Measurements from ENCODE around the gene CDKAL1.
"Not testable (repeated sequence)": the region's sequence is repeated elsewhere in the genome, so short reads cannot be mapped to it uniquely, and the experiment has no call there.

Gene CDKAL1

DNA sequence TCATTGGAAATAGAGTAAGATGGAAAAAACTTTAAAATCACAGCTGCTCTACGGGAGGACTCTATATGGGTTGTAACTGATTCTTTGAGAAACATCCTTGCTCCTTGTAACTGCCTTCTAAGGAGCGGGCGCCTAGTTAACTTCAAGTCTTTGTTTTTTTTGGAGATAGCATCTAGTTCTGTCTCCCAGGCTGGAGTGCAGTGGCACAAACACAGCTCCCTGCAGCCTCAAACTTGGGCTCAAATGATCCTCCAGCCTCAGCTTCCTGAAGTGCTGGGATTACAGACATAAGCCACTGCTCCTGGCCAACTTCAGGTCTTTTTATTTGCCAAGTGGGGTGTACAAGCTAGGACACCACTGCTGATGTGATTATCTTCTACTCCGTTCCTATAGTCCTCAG is 552.9 kb downstream of the CDKAL1 start:
- DNase-seq, result no peak

- no peak for DNase-seq
Observed at GRCh38 chr6:21091411-21091810, 557.2 kb downstream of the CDKAL1 start.

DNA sequence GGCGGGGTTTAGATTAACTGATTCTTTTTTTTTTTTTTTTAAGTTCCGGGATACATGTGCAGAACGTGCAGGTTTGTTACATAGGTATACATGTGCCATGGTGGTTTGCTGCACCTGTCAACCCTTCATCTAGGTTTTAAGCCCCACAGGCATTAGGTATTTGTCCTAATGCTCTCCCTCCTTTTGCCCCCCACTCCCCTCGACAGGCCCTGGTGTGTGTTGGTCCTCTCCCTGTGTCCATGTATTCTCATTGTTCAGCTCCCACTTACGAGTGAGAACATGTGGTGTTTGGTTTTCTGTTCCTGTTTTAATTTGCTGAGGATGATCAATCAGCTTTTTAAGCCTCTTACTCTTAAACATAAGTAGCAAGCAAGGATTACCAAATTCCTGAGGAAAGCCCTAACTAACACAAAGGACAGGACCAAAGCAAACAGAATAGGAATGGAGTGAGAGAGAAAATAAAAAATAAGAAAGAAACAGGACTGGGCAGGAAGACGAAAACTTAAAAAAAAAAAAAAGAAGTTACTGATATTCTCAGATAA is 558.0 kb downstream of the CDKAL1 start:
- not testable (repeated sequence) for DNase-seq

GRCh38 chr6:21095462-21095861 is 561.2 kb downstream of the CDKAL1 start:
- DNase-seq, result no peak

GRCh38 chr6:21098134-21098533 is 563.9 kb downstream of the CDKAL1 start:
- no peak for DNase-seq

GRCh38 chr6:21098744-21099143 is 564.5 kb downstream of the CDKAL1 start:
- no peak for DNase-seq

DNA sequence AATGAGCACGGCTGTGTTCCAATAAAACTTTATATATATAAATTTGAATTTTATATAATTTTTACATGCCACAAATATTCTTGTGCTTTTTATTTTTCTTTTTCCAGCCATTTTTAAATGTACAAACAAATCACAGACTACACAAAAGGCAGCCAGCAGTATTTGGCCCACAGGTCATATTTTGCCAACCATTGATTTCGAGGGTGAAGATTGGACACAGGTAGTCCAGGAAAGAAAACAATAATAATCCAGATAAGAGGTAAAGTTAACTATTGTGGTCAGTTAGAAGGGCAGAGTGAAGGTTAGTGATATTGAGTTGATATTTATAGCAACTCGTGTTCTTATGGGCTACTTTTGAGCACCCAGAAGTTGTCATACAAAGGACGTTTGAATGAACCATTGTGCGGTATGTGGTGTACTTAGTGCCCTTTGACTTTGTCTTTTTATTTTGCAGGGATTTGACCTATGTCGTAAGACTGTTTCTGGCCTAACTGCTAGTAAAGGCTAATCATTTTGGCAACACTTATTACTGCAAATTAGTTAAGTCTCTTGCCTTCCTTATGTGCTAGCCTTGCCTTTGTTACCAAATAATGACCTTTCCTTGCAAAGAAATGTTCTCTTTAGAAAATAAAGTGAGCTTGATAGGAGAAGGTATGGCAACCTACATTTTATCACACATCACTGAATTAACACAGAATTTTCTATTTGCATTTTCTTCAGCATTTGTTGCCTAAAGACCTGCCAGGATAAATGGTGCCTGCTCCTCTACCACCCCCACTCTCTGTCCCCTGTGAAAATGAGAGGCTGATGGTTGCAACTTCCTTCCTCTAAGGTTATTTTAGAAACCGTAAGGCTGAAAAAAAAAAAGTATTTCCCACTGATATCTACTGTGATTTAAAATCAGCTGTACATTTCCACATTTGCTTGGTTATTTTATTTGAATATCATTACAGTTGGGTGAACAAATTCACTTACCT is 565.4 kb downstream of the CDKAL1 start:
- DNase-seq, result no peak

DNA sequence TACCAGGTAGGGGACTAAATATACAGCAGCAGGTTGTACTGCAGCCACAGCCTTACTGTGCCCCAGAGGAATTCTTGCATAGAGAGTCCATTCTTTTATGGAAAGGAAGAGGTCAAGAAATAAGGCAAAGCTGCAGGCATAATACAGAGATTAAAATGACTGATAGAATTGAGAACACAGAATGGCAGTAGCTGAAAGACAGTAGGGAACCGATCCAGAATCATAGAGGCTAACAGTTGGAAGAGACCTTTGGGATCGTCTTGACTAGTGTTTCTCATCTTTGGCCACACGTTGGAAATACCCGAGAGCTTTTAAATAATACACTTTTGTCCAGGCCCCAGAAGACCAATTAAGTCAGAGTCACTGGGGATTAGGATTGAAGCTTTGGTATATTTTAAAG is 566.7 kb downstream of the CDKAL1 start:
- DNase-seq, result no peak

DNA sequence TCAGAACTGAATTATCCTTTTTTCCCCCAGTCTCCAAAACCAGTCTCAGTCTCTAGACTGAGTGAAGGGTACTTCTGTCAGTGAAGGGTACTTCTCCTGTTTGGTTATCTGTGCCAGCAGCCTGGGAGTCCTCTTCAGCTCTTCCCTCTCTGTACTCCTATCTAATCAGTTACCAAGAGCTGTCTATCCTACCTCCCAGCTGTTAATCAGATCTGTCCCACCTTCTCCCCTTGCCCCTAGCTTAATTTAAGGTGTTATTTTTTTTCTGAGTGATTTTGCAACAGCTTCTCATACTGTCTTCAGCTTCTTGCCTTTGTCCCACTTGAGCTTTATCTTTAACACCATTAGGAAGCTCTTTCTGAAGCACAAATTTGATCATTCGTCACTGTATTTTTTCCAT is 567.4 kb downstream of the CDKAL1 start:
- no peak for DNase-seq

DNA sequence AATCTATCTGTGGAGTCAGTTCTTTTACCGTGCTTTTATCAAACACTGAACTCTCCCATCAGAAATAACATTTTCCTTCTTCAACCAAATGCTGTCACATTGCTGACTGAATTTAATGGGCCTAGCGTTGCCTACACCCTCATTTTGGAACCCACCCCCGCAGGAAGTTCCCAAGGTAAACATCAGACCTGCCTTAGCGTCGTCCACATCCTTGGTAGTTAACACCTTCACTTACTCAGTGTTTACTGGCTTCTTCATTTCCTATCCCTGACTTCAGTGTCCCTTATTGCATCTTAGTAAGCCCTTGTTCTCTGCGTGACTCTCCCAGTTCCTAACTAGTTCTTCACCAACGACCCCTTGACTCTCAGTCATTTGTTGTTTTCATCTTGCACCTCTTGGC is 567.9 kb downstream of the CDKAL1 start:
- DNase-seq, result no peak

DNA sequence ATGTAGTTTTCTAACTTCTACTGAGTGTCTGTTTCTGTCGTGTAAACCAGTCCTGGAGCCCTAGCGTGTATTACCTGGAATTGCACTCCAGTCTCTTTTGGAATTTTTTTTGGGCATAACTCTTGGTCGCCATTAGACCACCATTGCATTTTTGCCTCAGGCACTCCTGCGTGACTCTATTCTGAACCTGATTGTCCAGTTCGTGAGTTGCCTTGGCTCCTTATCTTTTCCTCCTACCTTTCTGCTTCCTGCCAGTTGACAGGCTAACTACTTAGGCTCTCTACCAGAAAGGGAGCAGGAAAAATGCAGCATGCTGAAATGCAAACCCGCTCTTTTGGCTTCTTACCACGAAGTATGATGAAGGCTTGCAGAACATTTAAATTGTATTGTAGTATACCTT is 568.4 kb downstream of the CDKAL1 start:
- DNase-seq, result no peak

GRCh38 chr6:21103626-21104224 is 569.5 kb downstream of the CDKAL1 start:
- DNase-seq, result no peak

GRCh38 chr6:21104288-21104687 is 570.0 kb downstream of the CDKAL1 start:
- no peak for DNase-seq

DNA sequence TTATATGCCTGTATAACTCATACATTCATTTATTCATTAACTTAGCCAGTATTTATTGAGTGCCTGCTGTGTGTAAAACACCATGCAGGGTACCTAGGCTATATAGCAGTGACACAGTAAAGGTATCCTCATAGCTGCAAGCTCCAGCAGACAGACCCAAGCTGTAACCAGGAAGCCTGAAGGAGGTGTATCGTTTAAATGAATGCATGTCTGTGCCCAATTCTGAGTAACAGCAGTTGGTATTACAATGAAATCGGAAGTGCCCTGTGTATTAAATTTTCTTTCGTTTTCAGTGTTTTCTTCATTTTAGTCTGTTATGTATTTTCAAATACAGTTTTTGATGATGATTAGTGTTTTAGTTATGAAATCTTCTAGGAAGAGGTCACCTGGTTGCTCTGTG is 573.5 kb downstream of the CDKAL1 start:
- DNase-seq, result no peak

GRCh38 chr6:21109391-21110178 is 575.3 kb downstream of the CDKAL1 start:
- no peak for DNase-seq

DNA sequence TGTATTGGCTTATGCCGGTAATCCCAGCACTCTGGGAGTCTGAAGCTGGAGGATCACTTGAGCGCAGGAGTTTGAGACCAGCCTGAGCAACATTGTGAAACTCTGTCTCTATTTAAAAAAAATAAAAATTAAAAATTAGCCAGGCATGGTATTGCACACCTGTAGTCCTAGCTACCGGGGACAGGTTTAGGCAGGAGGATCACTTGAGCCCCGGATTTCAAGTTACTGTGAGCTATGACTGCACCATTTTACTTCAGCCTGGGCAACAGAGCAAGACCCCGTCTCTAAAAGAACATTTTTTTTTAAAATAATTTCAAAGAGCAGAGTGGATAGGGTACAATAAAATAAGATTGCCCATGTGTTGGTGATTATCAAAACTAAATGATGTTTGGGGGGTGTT is 576.4 kb downstream of the CDKAL1 start:
- no peak for DNase-seq

- DNase-seq, result no peak
Observed at GRCh38 chr6:21111093-21111725, 577.0 kb downstream of the CDKAL1 start.

- DNase-seq, result no peak
Observed at GRCh38 chr6:21115111-21115510, 580.9 kb downstream of the CDKAL1 start.

GRCh38 chr6:21116736-21117135 is 582.5 kb downstream of the CDKAL1 start:
- DNase-seq, result no peak

GRCh38 chr6:21118216-21118780 is 584.0 kb downstream of the CDKAL1 start:
- DNase-seq, result no peak

- DNase-seq, result no peak
Observed at GRCh38 chr6:21121636-21122136, 587.4 kb downstream of the CDKAL1 start.
